SK-N-SH treated with all-trans-retinoic acid at 6 μM for 48 hours (cell line): Measurements from ENCODE around the gene AR.

Experiments used
- CSDC2 ChIP-seq: fragments of 250-450 bp; sonication (Bioruptor Pico); IDR thresholded peaks from 2 replicates; pipeline ENCODE4 v1.5.0; 2020; ENCODE audit warnings: mild to moderate bottlenecking, moderate library complexity
- ESRRG ChIP-seq: fragments of 250-450 bp; sonication (Bioruptor Pico); IDR thresholded peaks from 2 replicates; pipeline ENCODE4 v1.6.1; 2021; ENCODE audit warnings: mild to moderate bottlenecking
- GLIS3 ChIP-seq: fragments of 250-450 bp; sonication (Bioruptor Pico); IDR thresholded peaks from 2 replicates; pipeline ENCODE4 v1.5.0; 2020; ENCODE audit warnings: mild to moderate bottlenecking, moderate library complexity
- OSR1 ChIP-seq: fragments of 250-450 bp; sonication (Bioruptor Pico); IDR thresholded peaks from 2 replicates; pipeline ENCODE4 v1.8.0; 2022; ENCODE audit warnings: moderate library complexity, mild to moderate bottlenecking, inconsistent platforms
- RARB ChIP-seq: fragments of 250-450 bp; sonication (Bioruptor Pico); IDR thresholded peaks from 2 replicates; pipeline ENCODE4 v1.8.0; 2021; ENCODE audit warnings: mild to moderate bottlenecking, moderate library complexity
- SNAI2 ChIP-seq: fragments of 250-450 bp; sonication (Bioruptor Pico); IDR thresholded peaks from 2 replicates; pipeline ENCODE4 v1.5.0; 2020; ENCODE audit warnings: mild to moderate bottlenecking, moderate library complexity
- TCF4 ChIP-seq: fragments of 250-450 bp; sonication (Bioruptor Pico); IDR thresholded peaks from 2 replicates; pipeline ENCODE4 v1.8.0; 2021; ENCODE audit warnings: mild to moderate bottlenecking, moderate library complexity, borderline replicate concordance
- TOX ChIP-seq: fragments of 250-450 bp; sonication (Bioruptor Pico); IDR thresholded peaks from 2 replicates; pipeline ENCODE4 v1.8.0; 2021; ENCODE audit warnings: mild to moderate bottlenecking, moderate library complexity, borderline replicate concordance
- ZFP30 ChIP-seq: fragments of 450-650 bp; formaldehyde crosslinking; IDR thresholded peaks from 2 replicates; pipeline ENCODE4 v1.5.0; 2022; ENCODE audit warnings: mild to moderate bottlenecking, moderate library complexity
- ZNF565 ChIP-seq: fragments of 450-650 bp; formaldehyde crosslinking; conservative IDR thresholded peaks from 2 replicates; pipeline ENCODE4 v1.5.0; 2020; ENCODE audit warnings: low read depth, mild to moderate bottlenecking, moderate library complexity
- ZNF70 ChIP-seq: fragments of 450-650 bp; formaldehyde crosslinking; IDR thresholded peaks from 2 replicates; pipeline ENCODE4 v1.5.0; 2020; ENCODE audit warnings: mild to moderate bottlenecking, moderate library complexity
- ZNF8 ChIP-seq: fragments of 450-650 bp; formaldehyde crosslinking; IDR thresholded peaks from 2 replicates; pipeline ENCODE4 v1.5.0; 2020; ENCODE audit warnings: mild to moderate bottlenecking, moderate library complexity
- TF ChIP-seq, protein P1 (sequence below): fragments of 250-450 bp; sonication (Bioruptor Pico); IDR thresholded peaks from 2 replicates; pipeline ENCODE4 v1.5.1; 2021; ENCODE audit warnings: mild to moderate bottlenecking, moderate library complexity

DNA sequence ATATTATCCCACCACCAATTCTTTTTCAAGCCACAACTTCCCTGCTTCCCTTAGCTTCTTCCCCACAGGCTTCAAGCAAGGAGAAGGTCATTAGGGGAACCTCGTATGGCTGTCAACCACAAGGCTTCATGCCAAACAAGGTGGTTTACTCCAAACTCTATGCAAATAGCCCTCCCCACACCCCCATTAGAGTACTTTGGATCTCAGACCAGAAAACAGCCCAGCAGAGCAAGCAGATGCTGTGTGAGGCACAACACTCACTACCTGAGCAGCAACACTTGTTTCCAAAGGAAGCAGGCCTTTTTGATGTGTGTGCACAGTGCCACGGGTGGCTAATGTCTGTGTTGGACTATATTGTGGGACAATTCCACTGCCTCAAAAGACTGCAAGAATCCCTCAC, 189.0 kb downstream of the AR start:
- TF ChIP-seq ZNF8 (CRISPR knock-in tag) (no peak), ZNF70 (CRISPR knock-in tag) (no peak), ESRRG (CRISPR knock-in tag) (no peak), CSDC2 (CRISPR knock-in tag) (no peak), TCF4 (no peak), OSR1 (no peak), ZFP30 (CRISPR knock-in tag) (no peak), ZNF565 (CRISPR knock-in tag) (no peak), TOX (no peak), GLIS3 (no peak), SNAI2 (CRISPR knock-in tag) (no peak), RARB (CRISPR knock-in tag) (no peak)
- TF ChIP-seq, protein P1, sequence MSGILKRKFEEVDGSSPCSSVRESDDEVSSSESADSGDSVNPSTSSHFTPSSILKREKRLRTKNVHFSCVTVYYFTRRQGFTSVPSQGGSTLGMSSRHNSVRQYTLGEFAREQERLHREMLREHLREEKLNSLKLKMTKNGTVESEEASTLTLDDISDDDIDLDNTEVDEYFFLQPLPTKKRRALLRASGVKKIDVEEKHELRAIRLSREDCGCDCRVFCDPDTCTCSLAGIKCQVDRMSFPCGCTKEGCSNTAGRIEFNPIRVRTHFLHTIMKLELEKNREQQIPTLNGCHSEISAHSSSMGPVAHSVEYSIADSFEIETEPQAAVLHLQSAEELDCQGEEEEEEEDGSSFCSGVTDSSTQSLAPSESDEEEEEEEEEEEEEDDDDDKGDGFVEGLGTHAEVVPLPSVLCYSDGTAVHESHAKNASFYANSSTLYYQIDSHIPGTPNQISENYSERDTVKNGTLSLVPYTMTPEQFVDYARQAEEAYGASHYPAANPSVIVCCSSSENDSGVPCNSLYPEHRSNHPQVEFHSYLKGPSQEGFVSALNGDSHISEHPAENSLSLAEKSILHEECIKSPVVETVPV (CRISPR knock-in tag): no peak
